WTC11 (cell line): Measurements from ENCODE around the gene FAM204A. TPM values are rescaled to one million over a fixed set of nuclear protein-coding genes. Genes with fewer than 3 reads are reported as not detected.

Experiments
- ATAC-seq: fragments of 200-7000 bp; cut with Tn5 transposase; 2 replicates; pipeline ENCODE4 v1.10.0; 2021; ENCODE audit warnings: mild to moderate bottlenecking, moderate library complexity
- CTCF ChIA-PET: fragments of 300-600 bp; sonication (Branson Sonifier 250); formaldehyde crosslinking; loops from one replicate; lab custom pipeline; 2021; ENCODE audit warnings: antibody characterized with exemption; lab: Charles Lee
- POLR2A ChIA-PET: fragments of 350-600 bp; sonication (Branson Sonifier 250); formaldehyde crosslinking; loops from one replicate; lab custom pipeline; 2021; ENCODE audit warnings: antibody characterized with exemption; lab: Charles Lee
- DNase-seq: peaks from one replicate; pipeline ENCODE4 v3.0.0; 2021; ENCODE audit warnings: low spot score
- H3K27ac Mint-ChIP-seq: 2 replicates; pipeline ENCODE4 v1.8.0; 2021; ENCODE audit warnings: mixed read lengths
- H3K27me3 Mint-ChIP-seq: 2 replicates; pipeline ENCODE4 v1.8.0; 2021; ENCODE audit warnings: low read depth, mild to moderate bottlenecking, moderate library complexity, mixed read lengths
- H3K36me3 Mint-ChIP-seq: 2 replicates; pipeline ENCODE4 v1.8.0; 2021; ENCODE audit warnings: mixed read lengths
- H3K4me1 Mint-ChIP-seq: 2 replicates; pipeline ENCODE4 v1.8.0; 2022; ENCODE audit warnings: mixed read lengths
- H3K4me3 Mint-ChIP-seq: 2 replicates; pipeline ENCODE4 v1.8.0; 2021; ENCODE audit warnings: mild to moderate bottlenecking, moderate library complexity, mixed read lengths
- H3K9me3 Mint-ChIP-seq: 2 replicates; pipeline ENCODE4 v1.8.0; 2021; ENCODE audit warnings: mixed read lengths
- FOXP1 ChIP-seq: sonication (generic); formaldehyde crosslinking; IDR thresholded peaks from 2 replicates; pipeline ENCODE4 v1.8.0; 2022; ENCODE audit warnings: missing genetic modification reagents, mild to moderate bottlenecking, moderate library complexity, borderline replicate concordance
- NR1H2 ChIP-seq: sonication (generic); formaldehyde crosslinking; IDR thresholded peaks from 2 replicates; pipeline ENCODE4 v1.9.0; 2021; ENCODE audit warnings: mild to moderate bottlenecking, moderate library complexity, missing genetic modification reagents
- TEAD1 ChIP-seq: sonication (generic); formaldehyde crosslinking; IDR thresholded peaks from 2 replicates; pipeline ENCODE4 v1.8.0; 2022; ENCODE audit warnings: mild to moderate bottlenecking, missing genetic modification reagents
- total RNA-seq: library from RNA; stranded (reverse); gene quantifications from 3 replicates; pipeline ENCODE4 v1.2.3, GENCODE V29; 2021
- TF ChIP-seq, protein P1 (sequence below): sonication (generic); formaldehyde crosslinking; conservative IDR thresholded peaks from 2 replicates; pipeline ENCODE4 v1.8.1; 2023; ENCODE audit warnings: mild to moderate bottlenecking, low read depth, missing genetic modification reagents, moderate library complexity
- TF ChIP-seq, protein P2 (sequence below): sonication (generic); formaldehyde crosslinking; conservative IDR thresholded peaks from 2 replicates; pipeline ENCODE4 v1.8.1; 2022; ENCODE audit warnings: mild to moderate bottlenecking, missing genetic modification reagents
- TF ChIP-seq, protein P3 (sequence below): sonication (generic); formaldehyde crosslinking; IDR thresholded peaks from 2 replicates; pipeline ENCODE4 v1.8.0; 2022; ENCODE audit warnings: mild to moderate bottlenecking, missing genetic modification reagents
- TF ChIP-seq, protein P4 (sequence below): fragments of 250-450 bp; sonication (Bioruptor Pico); IDR thresholded peaks from 2 replicates; pipeline ENCODE4 v1.9.0; 2021; ENCODE audit warnings: mild to moderate bottlenecking
- TF ChIP-seq, protein P5 (sequence below): sonication (generic); formaldehyde crosslinking; IDR thresholded peaks from 2 replicates; pipeline ENCODE4 v1.8.1; 2023; ENCODE audit warnings: mild to moderate bottlenecking, missing genetic modification reagents, borderline replicate concordance
- TF ChIP-seq, protein P6 (sequence below): sonication (generic); formaldehyde crosslinking; IDR thresholded peaks from 2 replicates; pipeline ENCODE4 v1.8.1; 2023; ENCODE audit warnings: mild to moderate bottlenecking, missing genetic modification reagents

Gene FAM204A
- total RNA-seq, 1 experiment from 2014 or later = 33.3 TPM

DNA sequence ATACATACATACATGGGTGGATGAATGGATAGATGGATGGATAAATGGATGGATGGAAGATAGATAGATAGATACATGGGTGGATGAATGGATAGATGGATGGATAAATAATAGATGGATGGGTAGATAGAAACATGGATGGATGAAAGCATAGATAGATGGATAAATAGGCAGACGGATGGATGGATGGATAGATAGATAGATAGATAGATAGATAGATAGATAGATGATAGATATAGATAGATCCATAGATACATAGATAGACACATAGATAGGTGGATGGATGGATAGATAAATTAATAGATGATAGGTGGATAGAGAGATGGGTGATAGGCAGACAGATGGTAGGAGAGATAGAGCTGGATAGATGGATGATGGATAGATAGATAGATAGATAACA is 68.5 kb downstream of the FAM204A start (continued):
- TF ChIP-seq, protein P1, sequence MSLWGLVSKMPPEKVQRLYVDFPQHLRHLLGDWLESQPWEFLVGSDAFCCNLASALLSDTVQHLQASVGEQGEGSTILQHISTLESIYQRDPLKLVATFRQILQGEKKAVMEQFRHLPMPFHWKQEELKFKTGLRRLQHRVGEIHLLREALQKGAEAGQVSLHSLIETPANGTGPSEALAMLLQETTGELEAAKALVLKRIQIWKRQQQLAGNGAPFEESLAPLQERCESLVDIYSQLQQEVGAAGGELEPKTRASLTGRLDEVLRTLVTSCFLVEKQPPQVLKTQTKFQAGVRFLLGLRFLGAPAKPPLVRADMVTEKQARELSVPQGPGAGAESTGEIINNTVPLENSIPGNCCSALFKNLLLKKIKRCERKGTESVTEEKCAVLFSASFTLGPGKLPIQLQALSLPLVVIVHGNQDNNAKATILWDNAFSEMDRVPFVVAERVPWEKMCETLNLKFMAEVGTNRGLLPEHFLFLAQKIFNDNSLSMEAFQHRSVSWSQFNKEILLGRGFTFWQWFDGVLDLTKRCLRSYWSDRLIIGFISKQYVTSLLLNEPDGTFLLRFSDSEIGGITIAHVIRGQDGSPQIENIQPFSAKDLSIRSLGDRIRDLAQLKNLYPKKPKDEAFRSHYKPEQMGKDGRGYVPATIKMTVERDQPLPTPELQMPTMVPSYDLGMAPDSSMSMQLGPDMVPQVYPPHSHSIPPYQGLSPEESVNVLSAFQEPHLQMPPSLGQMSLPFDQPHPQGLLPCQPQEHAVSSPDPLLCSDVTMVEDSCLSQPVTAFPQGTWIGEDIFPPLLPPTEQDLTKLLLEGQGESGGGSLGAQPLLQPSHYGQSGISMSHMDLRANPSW (CRISPR knock-in tag) = no peak
- TF ChIP-seq, protein P2, sequence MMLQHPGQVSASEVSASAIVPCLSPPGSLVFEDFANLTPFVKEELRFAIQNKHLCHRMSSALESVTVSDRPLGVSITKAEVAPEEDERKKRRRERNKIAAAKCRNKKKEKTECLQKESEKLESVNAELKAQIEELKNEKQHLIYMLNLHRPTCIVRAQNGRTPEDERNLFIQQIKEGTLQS (CRISPR knock-in tag) = no peak
- no peak for TF ChIP-seq NR1H2 (CRISPR knock-in tag)
- TF ChIP-seq, all 79 proteins: peak for 0

DNA sequence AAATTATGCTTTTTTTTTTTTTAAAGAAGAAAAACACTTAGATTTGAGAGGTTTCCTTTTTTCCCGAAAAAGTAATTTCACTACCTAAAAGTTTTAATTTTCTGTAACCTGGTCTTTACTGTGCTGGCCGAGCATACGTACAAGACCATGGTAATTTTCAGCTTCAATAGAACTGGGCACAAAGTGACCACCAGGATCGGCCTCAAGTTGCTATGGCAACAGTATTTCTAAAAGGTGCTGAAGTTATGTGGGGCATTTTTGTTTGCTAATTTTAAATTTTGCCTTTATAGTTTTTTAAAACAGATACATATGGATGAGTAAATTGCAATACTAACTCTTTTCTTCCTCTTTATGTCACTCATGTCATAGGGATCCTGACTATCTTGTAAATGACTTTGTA is 69.4 kb downstream of the FAM204A start:
- CTCF ChIA-PET = interaction anchor here (1.1 to 2.1 kb wide), 3 partner anchors 14 to 735 kb away, joined by 3 to 16 read pairs (median 9); no protein-coding TSS in a partner anchor
- Mint-ChIP-seq H3K27me3 (peaks cover 43% of the 10 kb centered on the region), H3K9me3 (peaks cover 10% of the 10 kb centered on the region), H3K27ac (no peak overlapping the region), H3K4me3 (no peak overlapping the region), H3K4me1 (peaks cover 18% of the 10 kb centered on the region), H3K36me3 (peaks cover 4% of the 10 kb centered on the region; the same call in 1 of the 2 replicates)
- POLR2A ChIA-PET = interaction anchor here (0.7 kb wide), 2 partner anchors 129 to 140 kb away, joined by 6 to 9 read pairs; no protein-coding TSS in a partner anchor
- ATAC-seq = no peak
- TF ChIP-seq, protein P3, sequence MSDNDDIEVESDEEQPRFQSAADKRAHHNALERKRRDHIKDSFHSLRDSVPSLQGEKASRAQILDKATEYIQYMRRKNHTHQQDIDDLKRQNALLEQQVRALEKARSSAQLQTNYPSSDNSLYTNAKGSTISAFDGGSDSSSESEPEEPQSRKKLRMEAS (CRISPR knock-in tag) = no peak
- TF ChIP-seq, protein P4, sequence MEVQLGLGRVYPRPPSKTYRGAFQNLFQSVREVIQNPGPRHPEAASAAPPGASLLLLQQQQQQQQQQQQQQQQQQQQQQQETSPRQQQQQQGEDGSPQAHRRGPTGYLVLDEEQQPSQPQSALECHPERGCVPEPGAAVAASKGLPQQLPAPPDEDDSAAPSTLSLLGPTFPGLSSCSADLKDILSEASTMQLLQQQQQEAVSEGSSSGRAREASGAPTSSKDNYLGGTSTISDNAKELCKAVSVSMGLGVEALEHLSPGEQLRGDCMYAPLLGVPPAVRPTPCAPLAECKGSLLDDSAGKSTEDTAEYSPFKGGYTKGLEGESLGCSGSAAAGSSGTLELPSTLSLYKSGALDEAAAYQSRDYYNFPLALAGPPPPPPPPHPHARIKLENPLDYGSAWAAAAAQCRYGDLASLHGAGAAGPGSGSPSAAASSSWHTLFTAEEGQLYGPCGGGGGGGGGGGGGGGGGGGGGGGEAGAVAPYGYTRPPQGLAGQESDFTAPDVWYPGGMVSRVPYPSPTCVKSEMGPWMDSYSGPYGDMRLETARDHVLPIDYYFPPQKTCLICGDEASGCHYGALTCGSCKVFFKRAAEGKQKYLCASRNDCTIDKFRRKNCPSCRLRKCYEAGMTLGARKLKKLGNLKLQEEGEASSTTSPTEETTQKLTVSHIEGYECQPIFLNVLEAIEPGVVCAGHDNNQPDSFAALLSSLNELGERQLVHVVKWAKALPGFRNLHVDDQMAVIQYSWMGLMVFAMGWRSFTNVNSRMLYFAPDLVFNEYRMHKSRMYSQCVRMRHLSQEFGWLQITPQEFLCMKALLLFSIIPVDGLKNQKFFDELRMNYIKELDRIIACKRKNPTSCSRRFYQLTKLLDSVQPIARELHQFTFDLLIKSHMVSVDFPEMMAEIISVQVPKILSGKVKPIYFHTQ = no peak
- TF ChIP-seq FOXP1 (CRISPR knock-in tag) (no peak), TEAD1 (CRISPR knock-in tag) (no peak)
- TF ChIP-seq, protein P5, sequence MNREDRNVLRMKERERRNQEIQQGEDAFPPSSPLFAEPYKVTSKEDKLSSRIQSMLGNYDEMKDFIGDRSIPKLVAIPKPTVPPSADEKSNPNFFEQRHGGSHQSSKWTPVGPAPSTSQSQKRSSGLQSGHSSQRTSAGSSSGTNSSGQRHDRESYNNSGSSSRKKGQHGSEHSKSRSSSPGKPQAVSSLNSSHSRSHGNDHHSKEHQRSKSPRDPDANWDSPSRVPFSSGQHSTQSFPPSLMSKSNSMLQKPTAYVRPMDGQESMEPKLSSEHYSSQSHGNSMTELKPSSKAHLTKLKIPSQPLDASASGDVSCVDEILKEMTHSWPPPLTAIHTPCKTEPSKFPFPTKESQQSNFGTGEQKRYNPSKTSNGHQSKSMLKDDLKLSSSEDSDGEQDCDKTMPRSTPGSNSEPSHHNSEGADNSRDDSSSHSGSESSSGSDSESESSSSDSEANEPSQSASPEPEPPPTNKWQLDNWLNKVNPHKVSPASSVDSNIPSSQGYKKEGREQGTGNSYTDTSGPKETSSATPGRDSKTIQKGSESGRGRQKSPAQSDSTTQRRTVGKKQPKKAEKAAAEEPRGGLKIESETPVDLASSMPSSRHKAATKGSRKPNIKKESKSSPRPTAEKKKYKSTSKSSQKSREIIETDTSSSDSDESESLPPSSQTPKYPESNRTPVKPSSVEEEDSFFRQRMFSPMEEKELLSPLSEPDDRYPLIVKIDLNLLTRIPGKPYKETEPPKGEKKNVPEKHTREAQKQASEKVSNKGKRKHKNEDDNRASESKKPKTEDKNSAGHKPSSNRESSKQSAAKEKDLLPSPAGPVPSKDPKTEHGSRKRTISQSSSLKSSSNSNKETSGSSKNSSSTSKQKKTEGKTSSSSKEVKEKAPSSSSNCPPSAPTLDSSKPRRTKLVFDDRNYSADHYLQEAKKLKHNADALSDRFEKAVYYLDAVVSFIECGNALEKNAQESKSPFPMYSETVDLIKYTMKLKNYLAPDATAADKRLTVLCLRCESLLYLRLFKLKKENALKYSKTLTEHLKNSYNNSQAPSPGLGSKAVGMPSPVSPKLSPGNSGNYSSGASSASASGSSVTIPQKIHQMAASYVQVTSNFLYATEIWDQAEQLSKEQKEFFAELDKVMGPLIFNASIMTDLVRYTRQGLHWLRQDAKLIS (CRISPR knock-in tag) = no peak
- TF ChIP-seq, protein P6, sequence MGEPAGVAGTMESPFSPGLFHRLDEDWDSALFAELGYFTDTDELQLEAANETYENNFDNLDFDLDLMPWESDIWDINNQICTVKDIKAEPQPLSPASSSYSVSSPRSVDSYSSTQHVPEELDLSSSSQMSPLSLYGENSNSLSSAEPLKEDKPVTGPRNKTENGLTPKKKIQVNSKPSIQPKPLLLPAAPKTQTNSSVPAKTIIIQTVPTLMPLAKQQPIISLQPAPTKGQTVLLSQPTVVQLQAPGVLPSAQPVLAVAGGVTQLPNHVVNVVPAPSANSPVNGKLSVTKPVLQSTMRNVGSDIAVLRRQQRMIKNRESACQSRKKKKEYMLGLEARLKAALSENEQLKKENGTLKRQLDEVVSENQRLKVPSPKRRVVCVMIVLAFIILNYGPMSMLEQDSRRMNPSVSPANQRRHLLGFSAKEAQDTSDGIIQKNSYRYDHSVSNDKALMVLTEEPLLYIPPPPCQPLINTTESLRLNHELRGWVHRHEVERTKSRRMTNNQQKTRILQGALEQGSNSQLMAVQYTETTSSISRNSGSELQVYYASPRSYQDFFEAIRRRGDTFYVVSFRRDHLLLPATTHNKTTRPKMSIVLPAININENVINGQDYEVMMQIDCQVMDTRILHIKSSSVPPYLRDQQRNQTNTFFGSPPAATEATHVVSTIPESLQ = no peak
- no peak for DNase-seq
